ENCODE results near the gene INSR. TPM values are rescaled to one million over a fixed set of nuclear protein-coding genes. Genes with fewer than 3 reads are reported as not detected.

The INSR gene
- polyA plus RNA-seq, 1 of the 3 experiments (the other 2 are of a cell fraction): 3.6 TPM

DNA sequence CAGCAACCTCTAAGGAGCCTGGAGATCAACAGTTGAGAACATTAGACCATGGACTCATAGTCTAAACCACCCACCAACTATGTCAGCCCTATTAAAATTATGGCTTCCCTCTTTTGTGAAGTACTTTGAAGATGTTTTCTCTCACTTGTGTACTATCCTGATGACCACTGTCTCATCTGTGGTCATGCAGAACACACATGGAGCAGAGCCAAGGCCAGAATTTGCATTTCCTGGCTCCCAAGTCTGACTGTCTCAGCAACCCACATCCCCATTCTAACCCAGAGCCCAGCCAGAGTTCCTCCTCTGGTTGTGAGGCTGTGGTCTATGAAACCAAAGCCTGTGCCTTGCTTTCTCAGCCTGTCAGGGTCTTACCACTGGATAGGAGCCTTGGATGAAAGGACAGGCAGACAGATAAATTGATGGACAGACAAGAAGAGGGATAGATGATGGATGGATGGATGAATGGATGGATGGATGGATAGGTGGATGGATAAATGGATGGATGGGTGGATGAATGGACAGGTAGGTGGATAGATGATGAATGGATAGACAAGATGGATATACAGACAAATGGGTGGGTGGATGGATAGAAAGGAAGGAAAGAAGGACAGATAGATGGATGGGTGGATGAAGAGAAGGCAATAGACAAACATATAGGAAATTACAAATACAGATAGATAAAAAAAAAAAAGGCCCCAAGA is 189.3 kb downstream of the INSR start:
- no peaks in the 10 kb centered on the region for H3K9me2 ChIP-seq
- DNase-seq: no peak
- no peaks in the 10 kb centered on the region for H3F3A ChIP-seq (replicated peaks; ENCODE audit: insufficient read depth)
- H3K27me3 ChIP-seq (ENCODE audit: insufficient read depth): no peaks in the 10 kb centered on the region
- no peak overlapping the region for H3K9ac ChIP-seq
- no peaks in the 10 kb centered on the region for H4K20me1 ChIP-seq (ENCODE audit: insufficient read depth)
- H3K36me3 ChIP-seq (replicated peaks in 1 of 2; ENCODE audit: control insufficient read depth in 1 of 2, insufficient read depth in 2 of 2, low read length in 1 of 2): no peaks in the 10 kb centered on the region
- H3K27ac ChIP-seq (ENCODE audit: low read depth in 2 of 2, low read length in 1 of 2): no peak overlapping the region
- H3K4me3 ChIP-seq (ENCODE audit: low read depth in 2 of 2, low read length in 1 of 2): no peak overlapping the region
- POLR2A ChIA-PET: no interaction called here
- no peak overlapping the region for H2AFZ ChIP-seq (ENCODE audit: low read depth)
- H3K4me2 ChIP-seq: no peak overlapping the region
- H3K4me1 ChIP-seq (ENCODE audit: control insufficient read depth in 1 of 2, insufficient read depth in 2 of 2, low read depth in 1 of 2, low read length in 1 of 2): no peaks in the 10 kb centered on the region
- H3K9me3 ChIP-seq: no peaks in the 10 kb centered on the region
- TF ChIP-seq TAF1 (IDR thresholded peaks at IDR 0.05; ENCODE audit: borderline replicate concordance, low read depth, low read length) (no peak), ELF1 (IDR thresholded peaks at IDR 0.05) (no peak), YY1 (IDR thresholded peaks at IDR 0.05; ENCODE audit: low read depth) (no peak), RAD21 (IDR thresholded peaks at IDR 0.05; ENCODE audit: low read length) (no peak), SIN3A (IDR thresholded peaks at IDR 0.05; ENCODE audit: borderline replicate concordance, low read depth, low read length) (no peak), GABPA (IDR thresholded peaks at IDR 0.05; ENCODE audit: low read depth) (no peak), GATA2 (CRISPR knock-in tag; IDR thresholded peaks at IDR 0.05) (no peak), SMC3 (IDR thresholded peaks at IDR 0.05; ENCODE audit: low read depth, low read length) (no peak), MXI1 (IDR thresholded peaks at IDR 0.05; ENCODE audit: low read depth, low read length) (no peak), NFIC (IDR thresholded peaks at IDR 0.05; ENCODE audit: borderline replicate concordance) (no peak), RXRA (IDR thresholded peaks at IDR 0.05; ENCODE audit: borderline replicate concordance, low read depth) (no peak), TEAD4 (IDR thresholded peaks at IDR 0.05; ENCODE audit: borderline replicate concordance, insufficient read depth) (no peak), FOXJ3 (CRISPR knock-in tag; IDR thresholded peaks at IDR 0.05) (no peak)
- TF ChIP-seq, protein P1, sequence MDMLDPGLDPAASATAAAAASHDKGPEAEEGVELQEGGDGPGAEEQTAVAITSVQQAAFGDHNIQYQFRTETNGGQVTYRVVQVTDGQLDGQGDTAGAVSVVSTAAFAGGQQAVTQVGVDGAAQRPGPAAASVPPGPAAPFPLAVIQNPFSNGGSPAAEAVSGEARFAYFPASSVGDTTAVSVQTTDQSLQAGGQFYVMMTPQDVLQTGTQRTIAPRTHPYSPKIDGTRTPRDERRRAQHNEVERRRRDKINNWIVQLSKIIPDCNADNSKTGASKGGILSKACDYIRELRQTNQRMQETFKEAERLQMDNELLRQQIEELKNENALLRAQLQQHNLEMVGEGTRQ (IDR thresholded peaks at IDR 0.05; ENCODE audit: borderline replicate concordance, low read depth, low read length): no peak
- TF ChIP-seq, protein P2, sequence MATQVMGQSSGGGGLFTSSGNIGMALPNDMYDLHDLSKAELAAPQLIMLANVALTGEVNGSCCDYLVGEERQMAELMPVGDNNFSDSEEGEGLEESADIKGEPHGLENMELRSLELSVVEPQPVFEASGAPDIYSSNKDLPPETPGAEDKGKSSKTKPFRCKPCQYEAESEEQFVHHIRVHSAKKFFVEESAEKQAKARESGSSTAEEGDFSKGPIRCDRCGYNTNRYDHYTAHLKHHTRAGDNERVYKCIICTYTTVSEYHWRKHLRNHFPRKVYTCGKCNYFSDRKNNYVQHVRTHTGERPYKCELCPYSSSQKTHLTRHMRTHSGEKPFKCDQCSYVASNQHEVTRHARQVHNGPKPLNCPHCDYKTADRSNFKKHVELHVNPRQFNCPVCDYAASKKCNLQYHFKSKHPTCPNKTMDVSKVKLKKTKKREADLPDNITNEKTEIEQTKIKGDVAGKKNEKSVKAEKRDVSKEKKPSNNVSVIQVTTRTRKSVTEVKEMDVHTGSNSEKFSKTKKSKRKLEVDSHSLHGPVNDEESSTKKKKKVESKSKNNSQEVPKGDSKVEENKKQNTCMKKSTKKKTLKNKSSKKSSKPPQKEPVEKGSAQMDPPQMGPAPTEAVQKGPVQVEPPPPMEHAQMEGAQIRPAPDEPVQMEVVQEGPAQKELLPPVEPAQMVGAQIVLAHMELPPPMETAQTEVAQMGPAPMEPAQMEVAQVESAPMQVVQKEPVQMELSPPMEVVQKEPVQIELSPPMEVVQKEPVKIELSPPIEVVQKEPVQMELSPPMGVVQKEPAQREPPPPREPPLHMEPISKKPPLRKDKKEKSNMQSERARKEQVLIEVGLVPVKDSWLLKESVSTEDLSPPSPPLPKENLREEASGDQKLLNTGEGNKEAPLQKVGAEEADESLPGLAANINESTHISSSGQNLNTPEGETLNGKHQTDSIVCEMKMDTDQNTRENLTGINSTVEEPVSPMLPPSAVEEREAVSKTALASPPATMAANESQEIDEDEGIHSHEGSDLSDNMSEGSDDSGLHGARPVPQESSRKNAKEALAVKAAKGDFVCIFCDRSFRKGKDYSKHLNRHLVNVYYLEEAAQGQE (IDR thresholded peaks at IDR 0.05; ENCODE audit: low read depth, low read length): no peak
- TF ChIP-seq, protein P3, sequence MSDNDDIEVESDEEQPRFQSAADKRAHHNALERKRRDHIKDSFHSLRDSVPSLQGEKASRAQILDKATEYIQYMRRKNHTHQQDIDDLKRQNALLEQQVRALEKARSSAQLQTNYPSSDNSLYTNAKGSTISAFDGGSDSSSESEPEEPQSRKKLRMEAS (IDR thresholded peaks at IDR 0.05; ENCODE audit: low read depth): no peak
- H3K79me2 ChIP-seq (ENCODE audit: insufficient read depth): no peaks in the 10 kb centered on the region
- CTCF ChIA-PET: no interaction called here
